B cell (primary cell): ENCODE data around the gene FAM3D. TPM values are rescaled to one million over a fixed set of nuclear protein-coding genes. Genes with fewer than 3 reads are reported as not detected.
"Not testable (repeated sequence)": the region's sequence is repeated elsewhere in the genome, so short reads cannot be mapped to it uniquely, and the experiment has no call there.

Experiments
- ATAC-seq: fragments of 200-7000 bp; cut with Tn5 transposase; one replicate; pipeline ENCODE4 v1.10.0; 2021; ENCODE audit warnings: low read depth, mild to moderate bottlenecking, moderate number of reproducible peaks, moderate library complexity
- CTCF ChIA-PET: fragments of 350-600 bp; sonication (Branson Sonifier 250); formaldehyde crosslinking; loops from one replicate; lab custom pipeline; 2021; ENCODE audit warnings: antibody characterized with exemption, inconsistent platforms; lab: Charles Lee
- POLR2A ChIA-PET: fragments of 350-600 bp; sonication (Branson Sonifier 250); formaldehyde crosslinking; loops from one replicate; lab custom pipeline; 2021; ENCODE audit warnings: antibody characterized with exemption; lab: Charles Lee
- DNase-seq: peaks from one replicate; pipeline ENCODE4 v3.0.0; 2013
- H2AFZ ChIP-seq: 2 replicates; pipeline ENCODE4 v1.6.1; 2012; ENCODE audit warnings: mild to moderate bottlenecking, low read depth, low read length; ENCODE audit not compliant: insufficient read depth, poor library complexity, severe bottlenecking
- H3K27ac ChIP-seq, 2 donors: 1 replicate in 1 of 2; 2 replicates in 1 of 2; pipeline ENCODE4 v1.5.1; 2012 to 2013; ENCODE audit warnings: low read length in 2 of 2, mild to moderate bottlenecking in 2 of 2, moderate library complexity in 1 of 2
- H3K27me3 ChIP-seq, 4 experiments: fragments of 200-600 bp in 1 of 4; sonication (generic) in 1 of 4; replicated peaks in 1 of 4; 1 replicate in 2 of 4; 2 replicates in 2 of 4; pipeline versions ENCODE4 v1.6.1 to v1.7.0; 2013 to 2016; ENCODE audit warnings: low read length in 3 of 4, mild to moderate bottlenecking in 2 of 4, mixed read lengths in 1 of 4, moderate library complexity in 1 of 4; ENCODE audit not compliant: insufficient read depth in 4 of 4, control insufficient read depth in 3 of 4; ENCODE audit errors: control extremely low read depth in 1 of 4
- H3K36me3 ChIP-seq, 2 experiments: replicated peaks in 1 of 2; 1 replicate in 1 of 2; 2 replicates in 1 of 2; pipeline versions ENCODE4 v1.6.1 to v1.7.1; 2013; ENCODE audit warnings: low read length in 1 of 2; ENCODE audit not compliant: insufficient read depth in 2 of 2, control insufficient read depth in 1 of 2; ENCODE audit errors: control extremely low read depth in 1 of 2, extremely low read depth in 1 of 2
- H3K4me1 ChIP-seq, 2 donors: fragments of 200-600 bp in 1 of 2; sonication (generic) in 1 of 2; 1 replicate in 1 of 2; 2 replicates in 1 of 2; pipeline versions ENCODE4 v1.5.1 to v1.6.1; 2013 to 2017; ENCODE audit warnings: low read length in 2 of 2; ENCODE audit not compliant: control insufficient read depth in 2 of 2, insufficient read depth in 2 of 2
- H3K4me2 ChIP-seq: replicated peaks from 2 replicates; pipeline ENCODE3; 2012; ENCODE audit warnings: mild to moderate bottlenecking, low read depth, low read length; ENCODE audit not compliant: poor library complexity, severe bottlenecking
- H3K4me3 ChIP-seq, 5 experiments: fragments of 200-600 bp in 1 of 5; sonication (generic) in 1 of 5; 1 replicate in 3 of 5; 2 replicates in 2 of 5; pipeline versions ENCODE4 v1.5.1 to v1.7.0; 2011 to 2016; ENCODE audit warnings: low read length in 4 of 5, mild to moderate bottlenecking in 4 of 5, low read depth in 2 of 5, control low read depth in 1 of 5, moderate library complexity in 1 of 5; ENCODE audit not compliant: insufficient read depth in 1 of 5; ENCODE audit errors: control extremely low read depth in 1 of 5, extremely low read depth in 1 of 5
- H3K79me2 ChIP-seq: fragments of 200-600 bp; sonication (generic); one replicate; pipeline ENCODE4 v1.6.0; 2016; ENCODE audit warnings: low read length; ENCODE audit not compliant: control insufficient read depth, insufficient read depth
- H3K9ac ChIP-seq: fragments of 200-600 bp; sonication (generic); 2 replicates; pipeline ENCODE4 v1.6.1; 2017; ENCODE audit warnings: mild to moderate bottlenecking, low read length, moderate library complexity
- H3K9me3 ChIP-seq, 3 donors: one replicate each; pipeline versions ENCODE4 v1.6.1 to v1.7.1; 2013; ENCODE audit warnings: low read length in 2 of 3; ENCODE audit not compliant: control insufficient read depth in 2 of 3, insufficient read depth in 1 of 3; ENCODE audit errors: control extremely low read depth in 1 of 3
- H4K20me1 ChIP-seq: 2 replicates; pipeline ENCODE4 v1.6.0; 2012; ENCODE audit warnings: mild to moderate bottlenecking, low read length; ENCODE audit not compliant: insufficient read depth, control insufficient read depth, poor library complexity, severe bottlenecking
- H3K27ac Mint-ChIP-seq: one replicate; pipeline ENCODE4 v1.8.0; 2021; ENCODE audit warnings: mixed read lengths
- H3K27me3 Mint-ChIP-seq: one replicate; pipeline ENCODE4 v1.8.0; 2021; ENCODE audit warnings: mixed read lengths
- H3K4me1 Mint-ChIP-seq: one replicate; pipeline ENCODE4 v1.8.0; 2021; ENCODE audit warnings: mixed read lengths
- H3K4me3 Mint-ChIP-seq: one replicate; pipeline ENCODE4 v1.8.0; 2021; ENCODE audit warnings: mixed read lengths
- H3K9me3 Mint-ChIP-seq: one replicate; pipeline ENCODE4 v1.8.0; 2022; ENCODE audit warnings: mixed read lengths; ENCODE audit not compliant: insufficient read depth
- CTCF ChIP-seq: fragments of 200-600 bp; IDR thresholded peaks from one replicate; pipeline ENCODE4 v1.8.0; 2022; ENCODE audit warnings: antibody characterized with exemption, mild to moderate bottlenecking
- EZH2 ChIP-seq: IDR thresholded peaks from 2 replicates; pipeline ENCODE4 v1.6.1; 2012; ENCODE audit warnings: borderline replicate concordance, low read depth, mild to moderate bottlenecking, moderate library complexity, low read length; ENCODE audit not compliant: insufficient read depth, poor library complexity, severe bottlenecking
- WGBS: methylation state at CpG from one replicate; pipeline ENCODE4 v1.1.5; 2013; ENCODE audit warnings: missing lambda C conversion rate; ENCODE audit not compliant: insufficient coverage; 5-methylcytosine and 5-hydroxymethylcytosine counted together
- intact Hi-C: fragments of 100-400 bp; cut with micrococcal nuclease; formaldehyde crosslinking; loops from one replicate; pipeline ENCODE4 v1.10.0; 2022
- polyA plus RNA-seq: library from polyadenylated mRNA; depleted of rRNA; stranded (reverse); fragments of >200 nt; gene quantifications from 2 replicates; pipeline ENCODE4 v1.2.3, GENCODE V29; 2012
- total RNA-seq, 2 donors: library from RNA; stranded (reverse); fragments of 120-200 nt in 1 of 2; gene quantifications; 1 replicate in 1 of 2; 2 replicates in 1 of 2; pipeline versions ENCODE4 v1.2.3 to v1.2.4, GENCODE V29; 2013 to 2022

The FAM3D gene
- total and polyA plus RNA-seq, 2 donors (not counting 1 experiment from before 2014, with no cell fraction given): not detected

GRCh38 chr3:58706395-58707167 lies 40.0 kb upstream of the FAM3D start:
- H3K9me3 ChIP-seq: no peaks in the 10 kb centered on the region
- no peak overlapping the region for H3K4me3 ChIP-seq
- H3K4me1 Mint-ChIP-seq: no peaks in the 10 kb centered on the region
- no peak overlapping the region for H3K27ac Mint-ChIP-seq
- H3K36me3 ChIP-seq: no peaks in the 10 kb centered on the region
- intact Hi-C loops: no loop called here
- no peak overlapping the region for H3K4me3 Mint-ChIP-seq
- ChIA-PET POLR2A (no interaction called here), CTCF (no interaction called here)
- no peak for TF ChIP-seq EZH2
- TF ChIP-seq CTCF: no peak
- H3K27ac ChIP-seq: no peak overlapping the region
- H3K79me2 ChIP-seq: no peaks in the 10 kb centered on the region
- ATAC-seq: no peak
- no peaks in the 10 kb centered on the region for H3K9me3 Mint-ChIP-seq
- DNase-seq: no peak
- no peak overlapping the region for H3K9ac ChIP-seq
- no peaks in the 10 kb centered on the region for H3K27me3 Mint-ChIP-seq
- H3K27me3 ChIP-seq: no peaks in the 10 kb centered on the region
- WGBS: no CpG with 5 or more reads among the region's 2 CpGs
- no peaks in the 10 kb centered on the region for H4K20me1 ChIP-seq
- no peaks in the 10 kb centered on the region for H3K4me1 ChIP-seq
- H3K4me2 ChIP-seq: no peak overlapping the region
- H2AFZ ChIP-seq: no peak overlapping the region

- H3K27ac Mint-ChIP-seq: no peak overlapping the region
- TF ChIP-seq EZH2 (no peak), CTCF (no peak)
- no peaks in the 10 kb centered on the region for H3K36me3 ChIP-seq
- H3K9ac ChIP-seq: no peak overlapping the region
- no peak overlapping the region for H3K4me2 ChIP-seq
- ATAC-seq (no peak), DNase-seq (no peak)
- intact Hi-C loops: no loop called here
- H3K4me3 Mint-ChIP-seq: no peak overlapping the region
- WGBS: 60% methylated on average over 1 of the region's 2 CpGs
- no peak overlapping the region for H3K27ac ChIP-seq
- H3K9me3 Mint-ChIP-seq: no peaks in the 10 kb centered on the region
- no peaks in the 10 kb centered on the region for H3K27me3 Mint-ChIP-seq
- no peaks in the 10 kb centered on the region for H3K4me1 Mint-ChIP-seq
- H3K27me3 ChIP-seq: no peaks in the 10 kb centered on the region
- POLR2A ChIA-PET: no interaction called here
- no peaks in the 10 kb centered on the region for H4K20me1 ChIP-seq
- CTCF ChIA-PET: interaction anchor here (0.6 kb wide), 1 partner anchor 52 kb away, joined by 3 read pairs; no protein-coding TSS in a partner anchor
- no peaks in the 10 kb centered on the region for H3K9me3 ChIP-seq
- no peak overlapping the region for H3K4me3 ChIP-seq
- no peak overlapping the region for H2AFZ ChIP-seq
- no peaks in the 10 kb centered on the region for H3K4me1 ChIP-seq
- no peaks in the 10 kb centered on the region for H3K79me2 ChIP-seq
Observed at GRCh38 chr3:58704745-58705144, 38.2 kb upstream of the FAM3D start.

GRCh38 chr3:58704304-58704703 lies 37.7 kb upstream of the FAM3D start:
- H3K27ac Mint-ChIP-seq, H3K4me2 ChIP-seq, H3K27me3 ChIP-seq, H3K4me3 Mint-ChIP-seq, intact Hi-C loops, POLR2A ChIA-PET, H3K36me3 ChIP-seq, DNase-seq, H3K4me1 ChIP-seq, H3K79me2 ChIP-seq, H4K20me1 ChIP-seq, H3K4me1 Mint-ChIP-seq, H3K4me3 ChIP-seq, H3K9me3 ChIP-seq, H3K27ac ChIP-seq, H2AFZ ChIP-seq, H3K9me3 Mint-ChIP-seq, H3K9ac ChIP-seq, ATAC-seq, H3K27me3 Mint-ChIP-seq: not testable (repeated sequence)
- CTCF ChIA-PET: interaction anchor here (0.6 kb wide), 1 partner anchor 51 kb away, joined by 3 read pairs; no protein-coding TSS in a partner anchor
- WGBS: no CpG with 5 or more reads among the region's 2 CpGs
